VCaP (cell line): ENCODE results near the gene ANKEF1.

Experiments
- H3K27ac ChIP-seq: fragments of 450-650 bp; 2 replicates; pipeline ENCODE4 v1.5.1; 2017
- CTCF ChIP-seq: fragments of 450-650 bp; conservative IDR thresholded peaks from 2 replicates; pipeline ENCODE4 v1.5.1; 2017; ENCODE audit warnings: mild to moderate bottlenecking, moderate library complexity

The ANKEF1 gene

DNA sequence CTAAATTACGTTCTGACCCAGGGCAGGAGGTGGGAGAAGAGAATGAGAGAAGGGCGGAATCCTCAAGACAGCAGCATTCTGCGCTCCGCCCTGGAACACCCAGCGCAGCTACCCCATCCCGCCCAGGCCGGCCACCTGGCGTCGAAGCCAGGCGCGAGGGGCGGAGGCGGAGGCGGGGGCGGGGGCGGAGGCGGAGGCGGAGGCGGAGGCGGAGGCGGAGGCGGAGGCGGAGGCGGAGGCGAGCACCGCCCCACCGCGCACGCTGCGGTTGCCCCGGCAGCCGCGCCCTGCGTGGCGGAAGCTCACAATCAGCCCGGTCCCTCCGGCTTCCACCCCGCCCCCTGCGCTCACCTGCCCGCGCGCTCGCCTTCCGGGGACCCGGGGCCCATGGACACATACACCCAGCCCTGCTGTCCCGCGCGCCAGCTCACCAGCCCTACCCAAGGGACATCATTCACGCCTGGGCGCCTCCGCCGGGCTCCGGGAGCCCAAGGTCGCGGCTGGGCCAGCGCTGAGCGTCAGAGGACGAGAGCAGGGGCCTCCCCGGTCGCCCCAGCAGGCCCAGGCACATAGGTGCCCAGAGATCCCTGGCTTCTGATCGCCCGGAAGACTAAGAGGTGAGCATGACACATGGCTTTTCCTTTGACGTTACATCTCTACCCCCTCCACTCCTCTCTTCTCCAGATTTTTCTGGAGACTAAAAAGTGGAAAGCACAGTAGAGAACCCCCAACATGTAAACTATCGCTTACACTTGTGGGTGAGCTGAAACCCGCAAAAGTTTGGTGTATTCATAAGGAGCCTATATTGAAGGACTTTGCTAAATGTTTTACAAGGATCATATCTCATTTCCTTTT, at the start of gene ANKEF1:
Gene ANKEF1 (plus strand): TSS at position 271 of the 855 bp plus-strand sequence. CDS start 3,315 bp downstream, outside the sequence.
- peak within 1 kb of the TSS; percentile 66 for H3K27ac ChIP-seq
- 0 out of 2 replicates have a peak, but pooled peaks have one; percentile 14 for TF ChIP-seq CTCF

GRCh38 chr20:9985281-9985680, 49.5 kb upstream of the ANKEF1 start:
- no peak for TF ChIP-seq CTCF
- no peak overlapping the region for H3K27ac ChIP-seq

DNA sequence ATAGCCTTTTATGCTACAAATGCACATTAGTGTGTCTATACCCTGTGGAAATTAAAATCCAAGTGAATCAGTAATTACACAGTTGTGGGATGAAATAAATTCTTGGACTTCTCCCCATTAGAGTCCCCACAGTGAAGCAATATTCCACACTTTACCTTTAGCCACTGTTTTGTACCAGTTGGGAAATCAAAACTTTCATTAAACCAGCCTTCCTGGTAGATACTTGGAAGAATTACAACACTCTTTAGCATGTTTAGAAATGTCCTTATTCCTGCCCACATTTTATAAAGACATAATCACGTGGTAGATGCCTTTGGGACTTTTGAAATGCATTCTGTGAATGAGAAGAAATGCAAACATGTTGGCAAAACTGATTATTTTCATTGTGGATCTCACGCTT, 49.0 kb upstream of the ANKEF1 start:
- no peak overlapping the region for H3K27ac ChIP-seq
- no peak for TF ChIP-seq CTCF

- no peak for TF ChIP-seq CTCF
- H3K27ac ChIP-seq, result no peak overlapping the region
Observed at GRCh38 chr20:9989066-9989724, 45.6 kb upstream of the ANKEF1 start.

- TF ChIP-seq CTCF, result no peak
- H3K27ac ChIP-seq, result no peak overlapping the region
Observed at GRCh38 chr20:9993137-9993536, 41.6 kb upstream of the ANKEF1 start.

DNA sequence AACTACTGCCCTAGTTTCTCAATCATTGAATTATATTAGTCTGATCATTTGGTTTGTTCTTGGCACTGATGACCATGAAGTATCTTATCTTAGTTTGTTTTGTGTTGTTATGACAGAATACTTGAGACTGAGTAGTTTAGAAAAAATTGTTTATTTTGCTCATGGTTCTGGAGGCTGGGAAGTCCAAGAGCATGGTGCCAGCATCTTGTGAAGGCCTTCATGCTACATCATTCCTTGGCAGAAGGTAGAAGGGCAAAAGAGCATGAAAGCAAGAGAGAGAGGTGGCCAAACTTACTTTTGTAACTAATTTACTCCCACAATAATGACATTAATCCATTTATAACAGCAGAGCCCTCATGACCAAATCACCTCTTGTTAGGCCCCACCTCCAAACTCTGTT, 40.1 kb upstream of the ANKEF1 start:
- H3K27ac ChIP-seq, result no peak overlapping the region
- TF ChIP-seq CTCF, result no peak

DNA sequence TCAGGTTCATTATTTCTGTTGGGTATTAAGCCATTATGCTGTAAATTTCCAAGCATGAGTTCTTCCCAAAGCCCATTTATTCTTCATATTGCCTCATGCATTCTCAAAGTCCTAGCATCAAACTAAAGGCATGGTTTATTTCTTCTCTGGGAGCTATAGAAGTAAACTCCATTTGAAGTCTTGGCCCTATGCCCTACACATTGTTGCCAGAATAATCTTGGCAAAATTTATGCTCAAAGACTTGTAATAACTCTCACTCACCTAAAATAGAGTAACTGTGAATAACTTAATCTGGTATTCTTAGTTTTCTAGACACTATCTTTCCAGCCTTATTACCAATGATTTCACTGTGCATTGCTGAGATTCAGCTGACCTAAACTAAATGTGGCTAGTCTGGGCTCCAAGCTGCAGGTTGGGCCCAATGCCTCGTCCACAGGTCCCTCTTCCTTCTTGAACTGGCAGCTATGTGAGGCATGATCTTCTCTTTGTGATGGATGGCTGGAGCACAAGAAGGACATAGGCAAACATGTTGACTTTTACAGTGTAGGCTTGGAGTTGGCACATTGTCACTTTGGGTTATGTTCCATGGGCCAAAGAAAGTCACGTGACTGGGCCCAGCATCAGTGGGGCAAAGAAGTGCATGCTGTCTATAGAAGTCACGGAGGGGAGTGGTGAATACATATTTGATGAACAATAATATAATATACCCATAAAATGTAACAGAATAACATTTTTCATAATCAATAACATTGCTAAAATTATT, 39.1 kb upstream of the ANKEF1 start:
- H3K27ac ChIP-seq, result no peak overlapping the region
- TF ChIP-seq CTCF, result no peak
